Measurements from ENCODE around the gene PBX3. TPM values are rescaled to one million over a fixed set of nuclear protein-coding genes. Genes with fewer than 3 reads are reported as not detected.

PBX3 gene
- total RNA-seq, 1 donor: 38.1 TPM

- Histone ChIP-seq H3K4me3 (ENCODE audit: low read length) (no peak overlapping the region), H3K9me3 (ENCODE audit: low read depth, low read length) (no peaks in the 10 kb centered on the region), H3K27me3 (ENCODE audit: insufficient read depth, low read length) (no peaks in the 10 kb centered on the region)
Observed at GRCh38 chr9:125904155-125904851, 157.1 kb downstream of the PBX3 start.

GRCh38 chr9:125906144-125906543 lies 159.0 kb downstream of the PBX3 start:
- Histone ChIP-seq H3K4me1 (ENCODE audit: insufficient read depth, low read length) (peaks cover 5% of the 10 kb centered on the region), H3K27me3 (ENCODE audit: insufficient read depth, low read length) (no peaks in the 10 kb centered on the region), H3K9me3 (ENCODE audit: low read depth, low read length) (no peaks in the 10 kb centered on the region), H3K4me3 (ENCODE audit: low read length) (no peak overlapping the region)

More at GRCh38 chr9:125904155-125904851, 157.1 kb downstream of the PBX3 start:
- H3K4me1 ChIP-seq (ENCODE audit: insufficient read depth, low read length): peaks cover 5% of the 10 kb centered on the region

- Histone ChIP-seq H3K4me1 (ENCODE audit: insufficient read depth, low read length) (peaks cover 5% of the 10 kb centered on the region), H3K9me3 (ENCODE audit: low read depth, low read length) (no peaks in the 10 kb centered on the region), H3K4me3 (ENCODE audit: low read length) (no peak overlapping the region), H3K27me3 (ENCODE audit: insufficient read depth, low read length) (no peaks in the 10 kb centered on the region)
Observed at GRCh38 chr9:125906893-125907292, 159.7 kb downstream of the PBX3 start.

- Histone ChIP-seq H3K4me1 (ENCODE audit: insufficient read depth, low read length) (peaks cover 5% of the 10 kb centered on the region), H3K4me3 (ENCODE audit: low read length) (no peak overlapping the region), H3K9me3 (ENCODE audit: low read depth, low read length) (no peaks in the 10 kb centered on the region), H3K27me3 (ENCODE audit: insufficient read depth, low read length) (no peaks in the 10 kb centered on the region)
Observed at GRCh38 chr9:125908136-125908535, 161.0 kb downstream of the PBX3 start.

GRCh38 chr9:125908966-125909365 lies 161.8 kb downstream of the PBX3 start:
- Histone ChIP-seq H3K4me3 (ENCODE audit: low read length) (no peak overlapping the region), H3K9me3 (ENCODE audit: low read depth, low read length) (no peaks in the 10 kb centered on the region), H3K4me1 (ENCODE audit: insufficient read depth, low read length) (peaks cover 4% of the 10 kb centered on the region), H3K27me3 (ENCODE audit: insufficient read depth, low read length) (no peaks in the 10 kb centered on the region)

- H3K9me3 ChIP-seq (ENCODE audit: low read depth, low read length): no peaks in the 10 kb centered on the region
- H3K27me3 ChIP-seq (ENCODE audit: insufficient read depth, low read length): no peaks in the 10 kb centered on the region
- H3K4me3 ChIP-seq (ENCODE audit: low read length): no peak overlapping the region
- H3K4me1 ChIP-seq (ENCODE audit: insufficient read depth, low read length): no peaks in the 10 kb centered on the region
Observed at GRCh38 chr9:125909459-125909858, 162.3 kb downstream of the PBX3 start.

GRCh38 chr9:125910286-125910685 lies 163.1 kb downstream of the PBX3 start:
- Histone ChIP-seq H3K27me3 (ENCODE audit: insufficient read depth, low read length) (no peaks in the 10 kb centered on the region), H3K4me1 (ENCODE audit: insufficient read depth, low read length) (no peaks in the 10 kb centered on the region), H3K4me3 (ENCODE audit: low read length) (no peak overlapping the region), H3K9me3 (ENCODE audit: low read depth, low read length) (no peaks in the 10 kb centered on the region)

- Histone ChIP-seq H3K27me3 (ENCODE audit: insufficient read depth, low read length) (no peaks in the 10 kb centered on the region), H3K4me3 (ENCODE audit: low read length) (no peak overlapping the region), H3K4me1 (ENCODE audit: insufficient read depth, low read length) (no peaks in the 10 kb centered on the region), H3K9me3 (ENCODE audit: low read depth, low read length) (no peaks in the 10 kb centered on the region)
Observed at GRCh38 chr9:125911861-125912644, 164.9 kb downstream of the PBX3 start.

- Histone ChIP-seq H3K9me3 (ENCODE audit: low read depth, low read length) (no peaks in the 10 kb centered on the region), H3K4me3 (ENCODE audit: low read length) (no peak overlapping the region), H3K4me1 (ENCODE audit: insufficient read depth, low read length) (no peaks in the 10 kb centered on the region), H3K27me3 (ENCODE audit: insufficient read depth, low read length) (no peaks in the 10 kb centered on the region)
Observed at GRCh38 chr9:125912667-125913066, 165.5 kb downstream of the PBX3 start.

- Histone ChIP-seq H3K9me3 (ENCODE audit: low read depth, low read length) (no peaks in the 10 kb centered on the region), H3K4me3 (ENCODE audit: low read length) (no peak overlapping the region), H3K27me3 (ENCODE audit: insufficient read depth, low read length) (no peaks in the 10 kb centered on the region), H3K4me1 (ENCODE audit: insufficient read depth, low read length) (no peaks in the 10 kb centered on the region)
Observed at GRCh38 chr9:125913551-125913950, 166.4 kb downstream of the PBX3 start.

GRCh38 chr9:125914411-125914810 lies 167.2 kb downstream of the PBX3 start:
- Histone ChIP-seq H3K27me3 (ENCODE audit: insufficient read depth, low read length) (no peaks in the 10 kb centered on the region), H3K4me3 (ENCODE audit: low read length) (no peak overlapping the region), H3K4me1 (ENCODE audit: insufficient read depth, low read length) (no peaks in the 10 kb centered on the region), H3K9me3 (ENCODE audit: low read depth, low read length) (no peaks in the 10 kb centered on the region)

GRCh38 chr9:125915606-125916005 lies 168.4 kb downstream of the PBX3 start:
- Histone ChIP-seq H3K4me3 (ENCODE audit: low read length) (no peak overlapping the region), H3K9me3 (ENCODE audit: low read depth, low read length) (no peaks in the 10 kb centered on the region), H3K27me3 (ENCODE audit: insufficient read depth, low read length) (no peaks in the 10 kb centered on the region), H3K4me1 (ENCODE audit: insufficient read depth, low read length) (no peaks in the 10 kb centered on the region)

- no peaks in the 10 kb centered on the region for H3K9me3 ChIP-seq (ENCODE audit: low read depth, low read length)
- H3K4me3 ChIP-seq (ENCODE audit: low read length): no peak overlapping the region
- H3K4me1 ChIP-seq (ENCODE audit: insufficient read depth, low read length): no peaks in the 10 kb centered on the region
- no peaks in the 10 kb centered on the region for H3K27me3 ChIP-seq (ENCODE audit: insufficient read depth, low read length)
Observed at GRCh38 chr9:125919565-125919964, 172.4 kb downstream of the PBX3 start.

- no peak overlapping the region for H3K4me3 ChIP-seq (ENCODE audit: low read length)
- H3K9me3 ChIP-seq (ENCODE audit: low read depth, low read length): no peaks in the 10 kb centered on the region
- H3K27me3 ChIP-seq (ENCODE audit: insufficient read depth, low read length): no peaks in the 10 kb centered on the region
- no peaks in the 10 kb centered on the region for H3K4me1 ChIP-seq (ENCODE audit: insufficient read depth, low read length)
Observed at GRCh38 chr9:125920402-125920801, 173.2 kb downstream of the PBX3 start.

- Histone ChIP-seq H3K4me3 (ENCODE audit: low read length) (no peak overlapping the region), H3K9me3 (ENCODE audit: low read depth, low read length) (no peaks in the 10 kb centered on the region), H3K27me3 (ENCODE audit: insufficient read depth, low read length) (no peaks in the 10 kb centered on the region), H3K4me1 (ENCODE audit: insufficient read depth, low read length) (no peaks in the 10 kb centered on the region)
Observed at GRCh38 chr9:125922854-125923253, 175.7 kb downstream of the PBX3 start.

- no peaks in the 10 kb centered on the region for H3K9me3 ChIP-seq (ENCODE audit: low read depth, low read length)
- no peaks in the 10 kb centered on the region for H3K27me3 ChIP-seq (ENCODE audit: insufficient read depth, low read length)
- no peak overlapping the region for H3K4me3 ChIP-seq (ENCODE audit: low read length)
- no peaks in the 10 kb centered on the region for H3K4me1 ChIP-seq (ENCODE audit: insufficient read depth, low read length)
Observed at GRCh38 chr9:125924351-125924750, 177.2 kb downstream of the PBX3 start.

All from mononuclear cell (primary cell).